GM18519 (cell line): ENCODE measurements around the gene ACADM.
"Not testable (repeated sequence)": the region's sequence is repeated elsewhere in the genome, so short reads cannot be mapped to it uniquely, and the experiment has no call there.

Source experiments
- ATAC-seq: cut with Tn5 transposase; IDR thresholded peaks from one replicate; pipeline ENCODE4 v1.9.1; 2021; ENCODE audit warnings: mild to moderate bottlenecking, moderate library complexity; ENCODE audit not compliant: unreplicated experiment, low FRiP score

The ACADM gene

GRCh38 chr1:75791022-75791421, 66.5 kb downstream of the ACADM start:
- ATAC-seq: no peak

- no peak for ATAC-seq
Observed at GRCh38 chr1:75792091-75792490, 67.6 kb downstream of the ACADM start.

GRCh38 chr1:75794382-75794781, 69.9 kb downstream of the ACADM start:
- ATAC-seq: no peak

- no peak for ATAC-seq
Observed at GRCh38 chr1:75795703-75796193, 71.2 kb downstream of the ACADM start.

GRCh38 chr1:75796376-75797272, 72.1 kb downstream of the ACADM start, which contains the start of gene MSH4:
TSS of gene MSH4 (plus strand) at chr1:75796882. CDS start at chr1:75796986, 104 bp downstream.
- no peak for ATAC-seq

GRCh38 chr1:75797273-75797588, 72.7 kb downstream of the ACADM start:
- no peak for ATAC-seq

GRCh38 chr1:75797606-75798216, 73.2 kb downstream of the ACADM start:
- no peak for ATAC-seq

- ATAC-seq: not testable (repeated sequence)
Observed at GRCh38 chr1:75801480-75801879, 77.0 kb downstream of the ACADM start.

GRCh38 chr1:75808921-75809320, 84.4 kb downstream of the ACADM start:
- ATAC-seq: no peak

- not testable (repeated sequence) for ATAC-seq
Observed at GRCh38 chr1:75810113-75810512, 85.6 kb downstream of the ACADM start.

GRCh38 chr1:75811211-75811981, 86.9 kb downstream of the ACADM start:
- ATAC-seq: no peak

GRCh38 chr1:75812065-75812464, 87.6 kb downstream of the ACADM start:
- no peak for ATAC-seq
